Mesodermal cell (in vitro differentiated cells): Measurements from ENCODE around the gene L1CAM.

Source experiments
- H3K27ac ChIP-seq: 2 replicates; pipeline ENCODE4 v1.7.0; 2013; ENCODE audit warnings: mild to moderate bottlenecking, low read depth, low read length, moderate library complexity; ENCODE audit not compliant: severe bottlenecking
- H3K36me3 ChIP-seq: 2 replicates; pipeline ENCODE4 v1.7.1; 2013; ENCODE audit warnings: mild to moderate bottlenecking, low read length, moderate library complexity; ENCODE audit not compliant: control insufficient read depth, insufficient read depth
- H3K4me1 ChIP-seq: one replicate; pipeline ENCODE4 v1.7.1; 2013; ENCODE audit warnings: mild to moderate bottlenecking, low read length; ENCODE audit not compliant: insufficient read depth, control insufficient read depth, poor library complexity, severe bottlenecking
- H3K4me3 ChIP-seq: 2 replicates; pipeline ENCODE4 v1.7.0; 2013; ENCODE audit warnings: low read length, control low read depth, mild to moderate bottlenecking; ENCODE audit not compliant: insufficient read depth, poor library complexity, severe bottlenecking; ENCODE audit errors: extremely low read depth
- H3K9me3 ChIP-seq: 2 replicates; pipeline ENCODE4 v1.7.1; 2013; ENCODE audit warnings: mild to moderate bottlenecking, low read length, moderate library complexity; ENCODE audit not compliant: control insufficient read depth
- WGBS, 2 experiments: methylation state at CpG; one replicate each; pipeline ENCODE4 v1.1.5; 2013; ENCODE audit warnings: missing lambda C conversion rate in 2 of 2; ENCODE audit not compliant: insufficient coverage in 2 of 2; 5-methylcytosine and 5-hydroxymethylcytosine counted together

The L1CAM gene

GRCh38 chrX:153929576-153929975 is 43.6 kb upstream of the L1CAM start:
- H3K27ac ChIP-seq: no peak overlapping the region
- H3K4me3 ChIP-seq: no peak overlapping the region
- H3K36me3 ChIP-seq: peaks cover 22% of the 10 kb centered on the region
- no peaks in the 10 kb centered on the region for H3K9me3 ChIP-seq
- 100% methylated on average over 1 of the region's 10 CpGs for WGBS, 2 experiments
- peaks cover 10% of the 10 kb centered on the region for H3K4me1 ChIP-seq

GRCh38 chrX:153928846-153929245 is 42.9 kb upstream of the L1CAM start:
- Histone ChIP-seq H3K27ac (no peak overlapping the region), H3K4me1 (peaks cover 14% of the 10 kb centered on the region), H3K4me3 (no peak overlapping the region), H3K36me3 (peaks cover 22% of the 10 kb centered on the region), H3K9me3 (no peaks in the 10 kb centered on the region)
- 60% methylated on average over 1 of the region's 9 CpGs; no CpG with 5 or more reads in 1 of the 2 experiments for WGBS, 2 experiments

- Histone ChIP-seq H3K9me3 (no peaks in the 10 kb centered on the region), H3K27ac (peak overlapping the region; percentile 92), H3K4me3 (peak overlapping the region; percentile 43), H3K4me1 (peaks cover 14% of the 10 kb centered on the region), H3K36me3 (peaks cover 22% of the 10 kb centered on the region)
- 0% methylated on average over 22 to 38 of the region's 76 CpGs for WGBS, 2 experiments
Measured at GRCh38 chrX:153927922-153928760, 42.2 kb upstream of the L1CAM start.

- WGBS, 2 experiments: 0% methylated on average over 3 of the region's 8 CpGs; no CpG with 5 or more reads in 1 of the 2 experiments
Measured at GRCh38 chrX:153927672-153927921, 41.6 kb upstream of the L1CAM start.

GRCh38 chrX:153926858-153927671 is 41.1 kb upstream of the L1CAM start:
- Histone ChIP-seq H3K4me1 (peaks cover 14% of the 10 kb centered on the region), H3K36me3 (peaks cover 12% of the 10 kb centered on the region), H3K4me3 (peak overlapping the region; percentile 43), H3K27ac (peak overlapping the region; percentile 92), H3K9me3 (no peaks in the 10 kb centered on the region)
- 33 to 39% methylated on average over 7 to 17 of the region's 31 CpGs for WGBS, 2 experiments

More at GRCh38 chrX:153927672-153927921, 41.6 kb upstream of the L1CAM start:
- peaks cover 18% of the 10 kb centered on the region for H3K36me3 ChIP-seq
- H3K27ac ChIP-seq: peak overlapping the region; percentile 92
- H3K4me3 ChIP-seq: peak overlapping the region; percentile 43
- peaks cover 14% of the 10 kb centered on the region for H3K4me1 ChIP-seq
- H3K9me3 ChIP-seq: no peaks in the 10 kb centered on the region

- Histone ChIP-seq H3K9me3 (no peaks in the 10 kb centered on the region), H3K27ac (no peak overlapping the region), H3K4me3 (peak overlapping the region; percentile 8), H3K4me1 (peaks cover 14% of the 10 kb centered on the region), H3K36me3 (peaks cover 7% of the 10 kb centered on the region)
- no CpG with 5 or more reads among the region's 4 CpGs for WGBS, 2 experiments
Measured at GRCh38 chrX:153926552-153926857, 40.5 kb upstream of the L1CAM start.

GRCh38 chrX:153925739-153926551 is 40.0 kb upstream of the L1CAM start, which contains the start of gene ARHGAP4:
Gene ARHGAP4, minus strand, starts transcription at chrX:153926264. Its CDS starts 62 bp downstream, at chrX:153926202.
- WGBS, 2 experiments: 12 to 45% methylated on average over 10 to 30 of the region's 59 CpGs
- peak within 1 kb of the TSS; percentile 92 for H3K27ac ChIP-seq

GRCh38 chrX:153925387-153925738 is 39.4 kb upstream of the L1CAM start:
- Histone ChIP-seq H3K27ac (no peak overlapping the region), H3K4me3 (peak overlapping the region; percentile 19), H3K4me1 (peaks cover 14% of the 10 kb centered on the region), H3K9me3 (no peaks in the 10 kb centered on the region), H3K36me3 (peaks cover 3% of the 10 kb centered on the region)
- 80 to 83% methylated on average over 1 of the region's 4 CpGs for WGBS, 2 experiments

More at GRCh38 chrX:153925739-153926551, 40.0 kb upstream of the L1CAM start, which contains the start of gene ARHGAP4:
- H3K36me3 ChIP-seq: peaks cover 3% of the 10 kb centered on the region
- peak within 1 kb of the TSS; percentile 43 for H3K4me3 ChIP-seq
- H3K9me3 ChIP-seq: no peaks in the 10 kb centered on the region
- peaks cover 14% of the 10 kb centered on the region for H3K4me1 ChIP-seq

- Histone ChIP-seq H3K4me1 (peaks cover 14% of the 10 kb centered on the region), H3K9me3 (no peaks in the 10 kb centered on the region), H3K36me3 (no peaks in the 10 kb centered on the region), H3K27ac (no peak overlapping the region), H3K4me3 (no peak overlapping the region)
- WGBS, 2 experiments: 66 to 74% methylated on average over 7 to 10 of the region's 14 CpGs
Measured at GRCh38 chrX:153924149-153924861, 38.3 kb upstream of the L1CAM start.
